KMS-11 (cell line): ENCODE measurements around the gene SYPL1.

ENCODE experiments used
- H2AFZ ChIP-seq: fragments of 200-600 bp; sonication (generic); 2 replicates; pipeline ENCODE4 v1.6.1; 2016; ENCODE audit warnings: antibody characterized with exemption, mixed run types, low read depth
- H3K27ac ChIP-seq: fragments of 200-600 bp; sonication (generic); 2 replicates; pipeline ENCODE4 v1.6.1; 2016; ENCODE audit warnings: mild to moderate bottlenecking, mixed run types
- H3K27me3 ChIP-seq: fragments of 200-600 bp; sonication (generic); 2 replicates; pipeline ENCODE4 v1.6.1; 2017; ENCODE audit warnings: mild to moderate bottlenecking, low read depth, mixed run types, moderate library complexity; ENCODE audit not compliant: insufficient read depth
- H3K36me3 ChIP-seq: fragments of 200-600 bp; sonication (generic); 2 replicates; pipeline ENCODE4 v1.6.1; 2017; ENCODE audit warnings: mild to moderate bottlenecking, mixed run types; ENCODE audit not compliant: insufficient read depth
- H3K4me1 ChIP-seq: fragments of 200-600 bp; sonication (generic); 2 replicates; pipeline ENCODE4 v1.6.1; 2016; ENCODE audit warnings: mild to moderate bottlenecking, low read depth, mixed run types; ENCODE audit not compliant: poor library complexity, severe bottlenecking
- H3K4me2 ChIP-seq: fragments of 200-600 bp; sonication (generic); 2 replicates; pipeline ENCODE4 v1.7.0; 2016; ENCODE audit warnings: mild to moderate bottlenecking, mixed run types
- H3K4me3 ChIP-seq: fragments of 200-600 bp; sonication (generic); IDR thresholded peaks from 2 replicates; pipeline ENCODE4 v1.6.1; 2017; ENCODE audit warnings: low read depth, low read length, mixed read lengths; ENCODE audit not compliant: insufficient read depth
- H3K79me2 ChIP-seq: fragments of 200-600 bp; sonication (generic); 2 replicates; pipeline ENCODE4 v1.6.1; 2016; ENCODE audit warnings: low read depth, mixed run types; ENCODE audit not compliant: insufficient read depth
- H3K9ac ChIP-seq: fragments of 200-600 bp; sonication (generic); 2 replicates; pipeline ENCODE4 v1.6.1; 2016; ENCODE audit warnings: mild to moderate bottlenecking, mixed run types
- H4K20me1 ChIP-seq: fragments of 200-600 bp; sonication (generic); 2 replicates; pipeline ENCODE4 v1.6.1; 2016; ENCODE audit warnings: mild to moderate bottlenecking, mixed run types; ENCODE audit not compliant: insufficient read depth
- CTCF ChIP-seq: fragments of 200-600 bp; sonication (generic); conservative IDR thresholded peaks from 2 replicates; pipeline ENCODE4 v1.6.1; 2017; ENCODE audit warnings: low read depth, mild to moderate bottlenecking, antibody characterized with exemption, low read length, moderate library complexity, mixed read lengths

SYPL1 gene

GRCh38 chr7:106112118-106112971, at the start of gene SYPL1:
TSS of gene SYPL1 (minus strand) at chr7:106112312. CDS start at chr7:106112208, 104 bp downstream.
- TF ChIP-seq CTCF: no peak
- peaks cover 33% of the 10 kb centered on the region for H3K79me2 ChIP-seq
- peak within 1 kb of the TSS; percentile 95 for H3K4me2 ChIP-seq
- H2AFZ ChIP-seq: peak within 1 kb of the TSS; percentile 98
- peak within 1 kb of the TSS; percentile 88 for H3K27ac ChIP-seq
- H3K4me1 ChIP-seq: peaks cover 34% of the 10 kb centered on the region
- no peaks in the 10 kb centered on the region for H3K27me3 ChIP-seq
- peak within 1 kb of the TSS; percentile 45 for H3K4me3 ChIP-seq
- 0 out of 2 replicates have a peak, but pooled peaks cover under 1% of the 10 kb centered on the region for H4K20me1 ChIP-seq
- no peaks in the 10 kb centered on the region for H3K36me3 ChIP-seq
- peak within 1 kb of the TSS; percentile 91 for H3K9ac ChIP-seq

GRCh38 chr7:106155027-106155426, 42.9 kb upstream of the SYPL1 start:
- Histone ChIP-seq H4K20me1 (no peaks in the 10 kb centered on the region), H3K4me3 (no peak overlapping the region), H3K9ac (no peak overlapping the region), H3K27me3 (no peaks in the 10 kb centered on the region), H3K4me2 (no peak overlapping the region), H3K27ac (no peak overlapping the region), H2AFZ (no peak overlapping the region), H3K79me2 (no peaks in the 10 kb centered on the region), H3K4me1 (peaks cover 9% of the 10 kb centered on the region), H3K36me3 (no peaks in the 10 kb centered on the region)
- no peak for TF ChIP-seq CTCF

- no peak overlapping the region for H3K4me3 ChIP-seq
- H4K20me1 ChIP-seq: no peaks in the 10 kb centered on the region
- peak overlapping the region; percentile 50; the same call in 1 of the 2 replicates for H2AFZ ChIP-seq
- peaks cover 9% of the 10 kb centered on the region for H3K4me1 ChIP-seq
- no peak overlapping the region for H3K9ac ChIP-seq
- no peaks in the 10 kb centered on the region for H3K79me2 ChIP-seq
- peak; percentile 93 for TF ChIP-seq CTCF
- H3K27ac ChIP-seq: no peak overlapping the region
- H3K27me3 ChIP-seq: no peaks in the 10 kb centered on the region
- peak overlapping the region; percentile 21; the same call in 1 of the 2 replicates for H3K4me2 ChIP-seq
- no peaks in the 10 kb centered on the region for H3K36me3 ChIP-seq
These were observed 41.9 kb upstream of the SYPL1 start for GRCh38 chr7:106153891-106154449.

- Histone ChIP-seq H4K20me1 (no peaks in the 10 kb centered on the region), H3K27me3 (no peaks in the 10 kb centered on the region), H3K79me2 (no peaks in the 10 kb centered on the region), H3K4me2 (no peak overlapping the region), H3K36me3 (no peaks in the 10 kb centered on the region), H3K9ac (no peak overlapping the region), H2AFZ (no peak overlapping the region), H3K27ac (no peak overlapping the region), H3K4me1 (peaks cover 9% of the 10 kb centered on the region), H3K4me3 (no peak overlapping the region)
- no peak for TF ChIP-seq CTCF
These were observed 40.2 kb upstream of the SYPL1 start for GRCh38 chr7:106152313-106152665.
